ENCODE data around the gene LOXL4. TPM values are rescaled to one million over a fixed set of nuclear protein-coding genes. Genes with fewer than 3 reads are reported as not detected.
"Not testable (repeated sequence)": the region's sequence is repeated elsewhere in the genome, so short reads cannot be mapped to it uniquely, and the experiment has no call there.

The LOXL4 gene
- total RNA-seq, 2 experiments from 2014 or later, result not detected

GRCh38 chr10:98236862-98237261 is 31.1 kb downstream of the LOXL4 start:
- TF ChIP-seq EZH2phosphoT487 (IDR thresholded peaks at IDR 0.05; ENCODE audit: borderline replicate concordance, low read depth, low read length), result no peak
- no peak for TF ChIP-seq CTCF (conservative IDR thresholded peaks at IDR 0.05; ENCODE audit: low read length)
- no peak overlapping the region for H2AFZ ChIP-seq (ENCODE audit: low read length)
- no peak overlapping the region for H3K4me2 ChIP-seq (ENCODE audit: low read length)
- H3K4me3 ChIP-seq (ENCODE audit: low read depth, low read length, poor library complexity, severe bottlenecking), result no peak overlapping the region
- CTCF ChIA-PET (ENCODE audit: unreplicated experiment), result no interaction called here
- peaks cover 100% of the 10 kb centered on the region for H3K36me3 ChIP-seq (ENCODE audit: insufficient read depth, low read length)
- POLR2A ChIA-PET, result no interaction called here
- no peaks in the 10 kb centered on the region for H3K4me1 ChIP-seq (ENCODE audit: insufficient read depth, low read length, poor library complexity, severe bottlenecking)
- intact Hi-C loops (cut with micrococcal nuclease; ENCODE audit: unreplicated experiment), result no loop called here
- no peak for DNase-seq (ENCODE audit: low spot score)
- no peaks in the 10 kb centered on the region for H4K20me1 ChIP-seq (ENCODE audit: insufficient read depth, low read length)
- no peaks in the 10 kb centered on the region for H3K9me3 ChIP-seq (ENCODE audit: low read length)
- no peak overlapping the region for H3K27ac ChIP-seq (ENCODE audit: low read depth, low read length, poor library complexity, severe bottlenecking)
- H3K9me2 ChIP-seq (ENCODE audit: insufficient read depth, low read length), result no peaks in the 10 kb centered on the region
- no TSS peak for BruUV-seq (replicated peaks)
- peaks cover 26% of the 10 kb centered on the region; the same call in 1 of the 2 replicates for H3K79me2 ChIP-seq (ENCODE audit: insufficient read depth, low read depth, low read length)

DNA sequence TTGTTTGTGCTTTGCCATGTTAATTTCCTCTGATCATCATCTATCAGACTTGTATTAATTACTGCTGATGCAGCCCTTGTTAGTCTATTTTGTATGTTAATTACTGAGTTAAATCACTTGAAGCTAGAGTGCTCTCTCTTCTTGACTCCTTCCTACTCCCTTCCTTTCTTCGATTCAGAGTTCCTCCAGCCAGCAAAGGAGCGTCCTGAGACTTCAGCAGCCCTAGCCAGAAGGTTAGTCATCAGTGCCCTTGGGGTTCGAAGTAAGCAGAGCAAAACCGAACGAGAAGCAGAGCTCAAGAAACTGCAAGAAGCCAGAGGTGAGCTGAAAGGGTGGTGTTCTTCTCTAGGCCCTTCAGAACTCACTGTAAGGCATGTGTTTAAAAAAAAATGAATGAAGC is 32.1 kb downstream of the LOXL4 start:
- no peaks in the 10 kb centered on the region for H3K9me3 ChIP-seq (ENCODE audit: low read length)
- ChIA-PET CTCF (ENCODE audit: unreplicated experiment) (no interaction called here), POLR2A (interaction anchor here (0.6 kb wide), 2 partner anchors 812 to 1200 kb away, joined by 3 to 4 read pairs; no protein-coding TSS in a partner anchor)
- peaks cover 100% of the 10 kb centered on the region for H3K36me3 ChIP-seq (ENCODE audit: insufficient read depth, low read length)
- H3K9me2 ChIP-seq (ENCODE audit: insufficient read depth, low read length), result no peaks in the 10 kb centered on the region
- no peak for TF ChIP-seq EZH2phosphoT487 (IDR thresholded peaks at IDR 0.05; ENCODE audit: borderline replicate concordance, low read depth, low read length)
- no peak for TF ChIP-seq CTCF (conservative IDR thresholded peaks at IDR 0.05; ENCODE audit: low read length)
- DNase-seq (ENCODE audit: low spot score), result no peak
- no peak overlapping the region for H2AFZ ChIP-seq (ENCODE audit: low read length)
- BruUV-seq (replicated peaks), result no TSS peak
- H3K4me2 ChIP-seq (ENCODE audit: low read length), result no peak overlapping the region
- no peak overlapping the region for H3K27ac ChIP-seq (ENCODE audit: low read depth, low read length, poor library complexity, severe bottlenecking)
- H3K4me1 ChIP-seq (ENCODE audit: insufficient read depth, low read length, poor library complexity, severe bottlenecking), result no peaks in the 10 kb centered on the region
- no peaks in the 10 kb centered on the region for H4K20me1 ChIP-seq (ENCODE audit: insufficient read depth, low read length)
- no peak overlapping the region for H3K4me3 ChIP-seq (ENCODE audit: low read depth, low read length, poor library complexity, severe bottlenecking)
- intact Hi-C loops (cut with micrococcal nuclease; ENCODE audit: unreplicated experiment), result no loop called here
- H3K79me2 ChIP-seq (ENCODE audit: insufficient read depth, low read depth, low read length), result peaks cover 36% of the 10 kb centered on the region; the same call in 1 of the 2 replicates

DNA sequence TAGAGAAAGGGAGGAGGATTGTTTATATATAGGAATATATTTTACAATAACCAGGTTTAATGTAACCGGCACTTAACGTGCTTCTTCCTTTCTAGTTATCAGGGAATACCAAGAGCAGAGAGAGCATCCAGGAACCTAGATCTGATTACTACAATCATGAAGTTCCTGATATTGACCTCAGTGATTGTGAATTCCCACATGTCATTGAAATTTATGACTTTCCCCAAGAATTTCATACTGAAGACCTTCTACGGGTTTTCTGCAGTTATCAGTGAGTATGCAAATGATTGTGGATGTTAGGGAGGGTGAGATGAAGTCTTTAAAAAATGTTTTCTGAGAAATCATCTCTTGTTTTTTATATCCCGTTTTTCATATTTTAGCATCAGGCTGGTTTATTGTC is 36.6 kb downstream of the LOXL4 start:
- Histone ChIP-seq H2AFZ (ENCODE audit: low read length) (no peak overlapping the region), H3K36me3 (ENCODE audit: insufficient read depth, low read length) (peaks cover 69% of the 10 kb centered on the region), H3K4me1 (ENCODE audit: insufficient read depth, low read length, poor library complexity, severe bottlenecking) (no peaks in the 10 kb centered on the region), H3K79me2 (ENCODE audit: insufficient read depth, low read depth, low read length) (peaks cover 51% of the 10 kb centered on the region; the same call in 1 of the 2 replicates), H3K4me2 (ENCODE audit: low read length) (no peak overlapping the region), H3K9me3 (ENCODE audit: low read length) (peaks cover 8% of the 10 kb centered on the region), H3K4me3 (ENCODE audit: low read depth, low read length, poor library complexity, severe bottlenecking) (no peak overlapping the region), H4K20me1 (ENCODE audit: insufficient read depth, low read length) (no peaks in the 10 kb centered on the region), H3K27ac (ENCODE audit: low read depth, low read length, poor library complexity, severe bottlenecking) (no peak overlapping the region), H3K9me2 (ENCODE audit: insufficient read depth, low read length) (no peaks in the 10 kb centered on the region)
- BruUV-seq (replicated peaks), result no TSS peak
- DNase-seq (ENCODE audit: low spot score), result no peak
- TF ChIP-seq EZH2phosphoT487 (IDR thresholded peaks at IDR 0.05; ENCODE audit: borderline replicate concordance, low read depth, low read length) (no peak), CTCF (conservative IDR thresholded peaks at IDR 0.05; ENCODE audit: low read length) (no peak)
- CTCF ChIA-PET (ENCODE audit: unreplicated experiment), result no interaction called here
- intact Hi-C loops (cut with micrococcal nuclease; ENCODE audit: unreplicated experiment), result no loop called here
- POLR2A ChIA-PET, result no interaction called here

GRCh38 chr10:98228266-98228665 is 39.7 kb downstream of the LOXL4 start:
- H3K27ac ChIP-seq (ENCODE audit: low read depth, low read length, poor library complexity, severe bottlenecking); H3K4me2 ChIP-seq (ENCODE audit: low read length); POLR2A ChIA-PET; H3K9me2 ChIP-seq (ENCODE audit: insufficient read depth, low read length); CTCF ChIA-PET (ENCODE audit: unreplicated experiment); H4K20me1 ChIP-seq (ENCODE audit: insufficient read depth, low read length); H3K4me1 ChIP-seq (ENCODE audit: insufficient read depth, low read length, poor library complexity, severe bottlenecking); DNase-seq (ENCODE audit: low spot score); intact Hi-C loops (cut with micrococcal nuclease; ENCODE audit: unreplicated experiment); BruUV-seq (replicated peaks); H3K4me3 ChIP-seq (ENCODE audit: low read depth, low read length, poor library complexity, severe bottlenecking); H2AFZ ChIP-seq (ENCODE audit: low read length): not testable (repeated sequence)
- H3K36me3 ChIP-seq (ENCODE audit: insufficient read depth, low read length), result peaks cover 66% of the 10 kb centered on the region
- peaks cover 19% of the 10 kb centered on the region for H3K9me3 ChIP-seq (ENCODE audit: low read length)
- peaks cover 67% of the 10 kb centered on the region for H3K79me2 ChIP-seq (ENCODE audit: insufficient read depth, low read depth, low read length)

Measured in OCI-LY7 (cell line).